Measurements from ENCODE around the gene GTF2B.
"Not testable (repeated sequence)": the region's sequence is repeated elsewhere in the genome, so short reads cannot be mapped to it uniquely, and the experiment has no call there.

GTF2B gene

DNA sequence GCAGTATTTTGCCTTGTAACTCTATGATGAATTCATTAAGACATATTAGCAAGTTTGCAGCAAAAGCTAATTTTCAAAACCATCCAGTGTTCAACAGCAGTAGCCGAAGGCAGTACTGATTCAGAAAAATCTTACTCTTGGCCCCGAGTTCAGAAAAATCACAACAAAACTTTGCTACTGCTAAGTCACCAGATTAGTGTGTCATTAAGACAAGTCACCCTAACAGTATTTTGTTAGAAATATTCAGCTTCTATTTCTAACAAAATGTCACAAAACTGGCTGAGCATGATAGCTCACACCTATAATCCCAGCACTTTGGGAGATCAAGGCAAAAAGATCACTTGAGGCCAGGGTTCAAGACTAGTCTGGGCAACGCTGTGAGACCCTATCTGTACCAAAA is 8.2 kb downstream of the GTF2B start:
- no peak for DNase-seq

DNA sequence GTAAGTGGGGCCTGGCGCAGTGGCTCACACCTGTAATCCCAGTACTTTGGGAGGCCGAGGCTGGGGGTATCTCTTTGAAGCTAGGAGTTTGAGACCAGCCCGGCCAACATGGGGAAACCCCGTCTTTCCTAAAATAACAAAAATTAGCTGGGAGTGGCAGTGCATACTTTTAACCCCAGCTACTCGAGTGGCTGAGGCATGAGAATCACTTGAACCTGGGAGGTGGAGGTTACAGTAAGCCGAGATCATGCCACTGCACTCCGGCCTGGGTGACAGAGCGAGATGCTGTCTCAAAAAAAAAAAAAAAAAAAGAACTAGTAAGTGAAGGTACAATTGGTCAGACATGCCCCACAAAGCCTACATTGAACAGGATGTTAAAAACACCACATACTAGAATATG is 10.7 kb downstream of the GTF2B start:
- DNase-seq = not testable (repeated sequence)

DNA sequence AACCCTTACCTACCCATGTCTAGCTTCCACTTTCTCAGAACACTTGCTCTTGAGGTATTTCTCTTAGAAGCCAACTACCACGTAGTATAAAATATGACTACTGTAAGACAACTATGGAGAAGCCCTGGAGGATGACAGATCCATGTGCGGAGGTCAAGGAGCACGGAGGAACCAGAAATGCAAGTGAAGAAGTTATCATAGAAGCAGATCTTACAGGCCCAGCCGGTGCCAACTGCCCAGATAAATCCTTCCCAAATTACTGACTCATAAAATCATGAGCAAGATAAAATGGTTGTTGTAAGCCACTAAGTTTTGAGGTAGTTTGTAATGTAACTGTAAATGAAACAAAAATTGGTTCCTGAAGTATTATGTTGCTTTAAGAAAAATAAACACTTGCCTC is 12.6 kb downstream of the GTF2B start:
- no peak for DNase-seq

DNA sequence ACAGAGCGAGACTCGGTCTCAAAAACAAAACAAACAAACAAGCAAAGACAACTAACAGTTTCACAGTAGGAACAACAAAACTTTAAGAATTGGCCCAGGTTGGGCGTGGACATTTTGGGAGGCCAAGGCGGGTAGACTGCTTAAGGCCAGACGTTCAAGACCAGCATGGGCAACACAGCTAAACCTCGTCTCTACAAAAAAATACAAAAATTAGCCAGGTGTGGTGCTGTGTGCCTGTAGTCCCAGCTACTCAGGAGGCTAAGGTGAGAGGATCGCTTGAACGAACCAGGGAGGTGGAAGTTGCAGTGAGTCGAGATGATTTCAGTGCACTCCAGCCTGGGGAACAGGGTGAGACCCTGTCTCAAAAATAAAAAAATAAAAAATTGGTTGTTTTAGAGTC is 13.5 kb downstream of the GTF2B start:
- no peak for DNase-seq

DNA sequence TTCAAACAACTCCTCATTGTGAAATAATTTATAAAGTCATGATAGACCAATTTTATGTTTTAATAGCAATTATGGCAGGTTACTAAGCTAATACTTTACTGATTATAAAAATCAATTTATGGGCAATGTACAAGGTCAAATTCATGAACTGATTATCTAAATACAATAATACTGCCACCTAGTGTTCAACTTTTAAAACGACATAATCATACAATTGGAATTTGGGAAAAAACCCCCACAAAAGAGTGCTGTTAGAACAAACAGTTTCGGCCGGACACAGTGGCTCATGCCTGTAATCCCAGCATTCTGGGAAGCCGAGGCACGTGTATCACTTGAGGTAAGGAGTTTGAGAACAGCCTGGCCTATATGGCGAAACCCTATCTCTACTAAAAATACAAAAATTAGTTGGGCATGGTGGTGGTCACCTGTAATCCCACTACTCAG is 14.0 kb downstream of the GTF2B start:
- DNase-seq = peak; percentile 44

DNA sequence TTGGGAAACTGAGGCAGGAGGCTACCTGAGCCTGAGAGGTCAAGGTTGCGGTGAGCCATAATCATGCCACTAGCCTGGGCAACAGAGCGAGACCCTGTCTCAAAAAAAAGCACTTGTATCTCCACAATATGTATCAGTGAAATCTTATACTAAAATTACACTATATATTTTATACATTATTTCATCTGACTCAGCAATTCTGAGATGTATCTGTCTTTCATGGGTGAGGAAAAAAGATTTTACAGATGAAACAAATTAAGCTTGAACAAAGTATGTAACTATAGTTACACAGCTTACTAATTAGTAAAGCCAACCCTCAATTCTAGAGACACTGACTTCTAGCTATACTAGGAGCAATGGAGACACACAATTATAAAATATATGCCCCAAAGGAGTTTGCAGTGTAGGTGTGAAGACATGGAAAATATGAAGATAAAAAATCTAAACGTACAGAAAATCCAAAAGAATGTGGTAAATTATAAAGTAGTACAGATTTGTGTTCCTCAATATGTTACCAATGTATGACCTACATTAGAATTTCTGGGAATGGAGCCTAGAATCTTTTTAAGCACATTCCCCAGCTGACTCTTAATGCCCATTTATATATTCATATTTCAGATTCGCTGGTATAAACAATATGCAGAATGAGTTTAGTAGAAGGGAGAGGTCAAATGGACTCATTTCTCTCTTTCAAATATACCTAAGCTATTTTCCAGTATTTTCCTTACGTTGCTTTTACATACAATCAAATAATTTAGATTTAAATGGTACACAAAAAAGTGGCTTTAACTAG is 14.6 kb downstream of the GTF2B start:
- no peak for DNase-seq

DNA sequence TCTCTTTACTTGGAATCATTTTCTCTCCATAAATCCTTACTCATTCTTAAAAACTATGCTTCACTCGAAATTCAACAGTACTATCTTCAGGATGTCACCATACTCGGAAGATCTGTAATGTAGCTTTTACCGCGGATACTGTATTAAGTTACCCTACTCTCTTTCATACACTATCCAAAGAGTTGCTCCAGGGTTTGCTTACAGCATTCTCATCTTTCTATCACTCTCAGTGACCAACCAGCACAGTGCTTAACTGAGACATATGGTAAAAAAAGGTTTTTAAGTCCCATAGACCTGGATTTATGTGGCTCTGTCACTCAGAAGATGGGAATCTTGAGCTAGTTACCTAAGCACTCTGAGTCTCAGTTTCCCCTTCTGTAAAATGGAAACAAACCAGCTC is 15.8 kb downstream of the GTF2B start:
- no peak for DNase-seq

DNA sequence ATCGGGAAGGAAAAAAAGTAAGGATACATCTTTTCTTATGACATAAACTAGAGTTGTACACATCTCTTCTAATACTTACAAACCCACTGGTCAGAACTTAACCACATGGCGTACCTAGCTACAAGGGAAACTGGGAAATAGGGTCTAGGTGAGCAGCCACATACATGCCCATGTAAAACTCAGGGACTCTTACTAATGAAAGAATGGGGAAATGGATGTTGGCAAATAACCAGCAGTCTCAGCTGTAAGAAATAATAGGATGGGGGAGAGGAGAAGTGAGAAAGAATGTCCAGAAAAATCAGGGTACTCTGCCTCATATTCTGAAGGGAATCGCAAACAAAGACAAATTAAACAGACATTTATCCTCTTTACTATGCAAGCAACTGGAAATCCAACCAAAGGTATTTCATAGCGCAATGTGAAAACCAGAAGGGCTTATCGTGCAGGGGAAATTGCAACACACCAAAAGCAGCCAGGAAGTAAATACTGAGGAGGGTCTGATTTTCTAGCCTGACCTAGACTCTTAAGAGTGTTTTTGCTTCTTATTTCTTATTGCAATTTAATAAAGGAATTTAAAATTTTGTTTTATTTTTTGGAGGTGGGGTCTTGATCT is 17.5 kb downstream of the GTF2B start:
- DNase-seq = no peak

DNA sequence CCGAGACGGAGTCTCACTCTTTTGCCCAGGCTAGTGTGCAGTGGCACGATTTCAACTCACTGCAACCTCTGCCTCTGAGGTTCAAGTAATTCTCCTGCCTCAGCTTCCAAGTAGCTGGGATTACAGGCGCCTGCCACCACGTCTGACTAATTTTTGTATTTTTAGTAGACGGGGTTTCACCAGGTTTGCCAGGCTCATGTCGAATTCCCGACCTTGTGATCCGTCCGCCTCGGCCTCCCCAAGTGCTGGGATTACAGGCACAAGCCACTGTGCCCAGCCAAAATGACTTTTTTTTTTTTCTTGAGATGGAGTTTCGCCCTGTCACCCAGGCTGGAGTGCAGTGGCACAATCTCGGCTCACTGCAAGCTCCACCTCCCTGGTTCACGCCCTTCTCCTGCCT is 21.7 kb downstream of the GTF2B start:
- not testable (repeated sequence) for DNase-seq

DNA sequence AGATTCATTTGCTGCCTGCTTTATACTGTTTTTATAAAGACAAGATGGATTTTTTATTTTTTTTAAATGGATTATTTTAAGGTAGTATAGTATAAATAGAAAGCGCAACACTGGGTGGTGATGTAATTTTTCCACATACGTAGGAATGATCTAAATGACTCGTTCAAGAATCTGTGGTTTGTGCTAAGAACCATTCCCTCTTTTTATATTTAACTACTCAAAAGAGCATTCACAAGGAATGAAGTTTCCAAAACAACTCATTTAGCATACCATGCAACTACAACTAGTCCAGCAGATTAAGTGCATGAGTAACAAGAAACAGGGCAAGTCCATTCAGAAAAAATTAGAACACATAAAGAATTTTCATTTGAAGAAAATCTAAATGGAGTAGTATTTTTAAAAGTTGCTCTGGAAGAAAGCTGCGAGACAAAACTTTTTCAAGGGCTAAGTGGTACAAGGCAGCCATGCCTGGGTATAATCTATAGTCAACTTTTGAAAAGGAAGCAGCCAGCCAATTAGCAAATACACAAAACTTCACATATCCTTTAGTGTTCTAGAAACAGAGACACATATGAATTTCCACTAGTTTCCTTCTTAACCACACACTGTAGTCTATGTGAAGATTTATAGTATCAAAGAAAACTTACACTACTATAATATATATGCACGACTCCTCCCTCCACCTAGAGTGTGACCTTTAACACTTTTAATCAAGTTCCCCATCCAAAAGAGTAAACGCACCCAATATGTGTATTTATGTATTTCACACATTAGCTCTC is 23.4 kb downstream of the GTF2B start:
- DNase-seq = no peak

DNA sequence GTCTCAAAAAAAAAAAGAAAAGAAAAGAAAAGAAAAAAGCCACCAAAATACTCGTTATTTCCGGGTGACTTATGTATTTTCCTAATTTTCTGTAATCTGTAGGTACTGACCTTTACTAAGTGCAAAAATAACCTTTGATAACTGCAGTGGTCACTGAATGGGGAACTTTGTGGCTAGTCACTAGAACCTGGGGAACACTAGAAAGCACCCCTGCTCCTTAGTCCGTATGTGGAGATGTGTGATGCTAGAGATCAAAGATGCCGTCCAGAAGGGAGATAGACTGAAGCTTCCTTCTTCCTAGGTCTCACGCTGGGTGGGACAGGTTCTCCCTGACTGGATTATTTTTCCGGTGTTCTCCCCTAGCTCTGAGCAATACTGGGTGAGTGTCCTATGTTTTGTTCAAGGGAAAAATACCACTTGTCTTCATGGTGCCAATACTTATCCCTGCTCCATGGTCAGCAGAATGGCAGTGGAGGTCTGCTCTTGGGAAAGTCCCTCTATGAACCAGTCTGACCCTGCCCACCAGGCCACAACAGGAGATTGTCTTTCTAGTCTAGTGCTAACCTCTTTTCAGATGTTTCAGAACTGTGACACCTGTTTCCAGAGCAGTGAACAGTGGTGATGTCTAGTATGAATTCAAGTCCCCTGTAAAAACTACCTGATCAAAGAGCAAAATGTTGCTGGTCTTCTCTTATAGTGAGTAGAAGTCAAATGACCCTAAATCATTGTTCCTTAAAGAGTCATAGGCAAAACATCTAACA is 39.9 kb downstream of the GTF2B start:
- no peak for DNase-seq

DNA sequence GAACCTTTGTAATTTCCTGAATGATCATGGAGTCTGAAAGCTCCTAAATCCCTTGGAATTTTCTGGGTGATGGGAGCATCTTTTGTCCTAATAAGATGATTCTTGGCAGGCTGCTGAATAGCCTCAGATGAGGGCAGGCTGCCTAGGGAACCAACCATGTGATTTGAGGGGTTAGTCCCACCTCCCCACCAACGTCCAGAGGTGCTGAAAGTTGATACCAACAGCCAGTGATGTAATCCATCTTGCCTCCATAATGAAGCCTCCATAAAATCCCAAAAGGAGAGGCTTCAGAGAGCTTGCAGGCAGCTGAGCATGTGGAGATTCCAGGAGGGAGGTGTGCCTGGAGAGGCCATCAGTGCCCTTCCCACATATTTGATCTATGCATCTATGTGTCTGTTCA is 43.7 kb downstream of the GTF2B start:
- DNase-seq = peak; percentile 6

DNA sequence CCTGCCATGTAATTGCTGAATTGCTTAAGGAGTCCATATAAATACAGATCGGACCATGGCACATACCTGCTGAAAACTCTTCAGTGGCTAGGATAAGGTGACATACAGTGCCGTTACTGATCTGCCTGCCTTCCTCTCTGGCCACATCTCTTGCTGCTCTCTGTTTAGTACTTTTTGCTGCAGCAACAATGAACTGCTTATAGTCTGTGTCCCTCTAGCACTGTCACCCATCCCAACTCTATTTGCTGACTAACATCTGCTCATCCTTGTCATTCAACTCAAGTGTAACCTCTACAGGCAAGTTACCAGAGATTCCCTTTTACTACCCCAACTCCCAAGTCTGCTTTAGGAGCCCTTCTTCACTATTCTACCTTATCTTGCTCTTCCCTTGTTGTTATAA is 65.6 kb downstream of the GTF2B start:
- no peak for DNase-seq

DNA sequence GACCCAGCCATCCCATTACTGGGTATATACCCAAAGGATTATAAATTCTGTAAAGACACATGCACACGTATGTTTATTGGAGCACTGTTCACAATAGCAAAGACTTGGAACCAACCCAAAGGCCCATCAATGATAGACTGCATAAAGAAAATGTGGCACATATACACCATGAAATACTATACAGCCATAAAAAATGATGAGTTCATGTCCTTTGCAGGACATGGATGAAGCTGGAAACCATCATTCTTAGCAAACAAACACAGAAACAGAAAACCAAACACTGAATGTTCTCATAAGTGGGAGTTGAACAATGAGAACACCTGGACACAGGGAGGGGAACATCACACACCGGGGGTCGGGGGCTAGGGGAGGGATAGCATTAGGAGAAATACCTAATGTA is 71.7 kb downstream of the GTF2B start:
- DNase-seq = not testable (repeated sequence)

DNA sequence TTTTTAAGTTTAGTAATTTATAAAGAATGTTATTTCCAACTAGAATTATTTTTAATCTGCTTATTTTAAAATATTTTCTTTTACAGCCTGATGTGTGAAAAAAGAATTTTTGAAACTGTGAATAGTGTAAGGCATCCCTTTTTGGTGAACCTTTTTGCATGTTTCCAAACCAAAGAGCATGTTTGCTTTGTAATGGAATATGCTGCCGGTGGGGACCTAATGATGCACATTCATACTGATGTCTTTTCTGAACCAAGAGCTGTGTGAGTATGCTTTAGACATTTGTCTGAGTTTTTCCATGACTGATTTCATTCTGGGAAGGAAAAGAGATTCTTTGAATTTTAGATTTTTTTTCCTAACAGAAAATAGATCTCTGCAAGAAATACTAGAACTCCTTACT is 77.9 kb downstream of the GTF2B start:
- no peak for DNase-seq

DNA sequence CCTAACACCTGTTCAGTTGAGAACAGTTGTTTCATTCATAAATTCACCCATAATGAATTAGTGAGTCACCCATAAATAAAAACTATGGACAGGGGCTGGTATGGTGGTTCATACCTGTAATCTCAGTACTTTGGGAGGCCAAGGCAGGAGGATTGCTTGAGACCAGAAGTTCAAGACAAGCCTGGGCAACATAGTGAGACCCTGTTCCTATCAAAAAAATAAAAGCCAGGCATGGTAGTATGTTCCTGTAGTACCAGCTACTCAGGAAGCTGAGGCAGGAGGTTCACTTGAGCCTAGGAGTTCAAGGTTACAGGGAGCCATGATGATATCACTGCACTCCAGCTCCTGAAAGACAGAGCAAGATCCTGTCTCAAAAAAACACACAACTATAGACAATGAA is 79.0 kb downstream of the GTF2B start:
- no peak for DNase-seq

DNA sequence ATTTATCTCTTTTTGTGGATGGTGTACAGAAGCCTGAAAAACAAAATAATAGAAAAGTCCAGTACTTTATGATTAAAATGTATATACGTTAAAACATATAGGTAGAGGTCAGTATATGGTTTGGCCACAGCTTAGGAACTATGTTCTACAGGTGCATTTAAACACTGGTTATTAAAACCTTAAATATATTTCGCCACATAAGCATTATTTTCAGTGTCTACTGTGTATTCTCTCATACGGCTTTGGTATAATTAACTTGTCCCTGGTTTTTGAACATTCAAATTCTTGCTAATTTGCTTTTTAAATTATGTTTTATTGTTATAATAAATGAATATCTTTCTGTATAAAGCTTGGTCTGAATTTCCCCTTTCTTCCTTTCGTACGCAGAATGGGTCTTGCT is 87.9 kb downstream of the GTF2B start:
- DNase-seq = no peak

DNA sequence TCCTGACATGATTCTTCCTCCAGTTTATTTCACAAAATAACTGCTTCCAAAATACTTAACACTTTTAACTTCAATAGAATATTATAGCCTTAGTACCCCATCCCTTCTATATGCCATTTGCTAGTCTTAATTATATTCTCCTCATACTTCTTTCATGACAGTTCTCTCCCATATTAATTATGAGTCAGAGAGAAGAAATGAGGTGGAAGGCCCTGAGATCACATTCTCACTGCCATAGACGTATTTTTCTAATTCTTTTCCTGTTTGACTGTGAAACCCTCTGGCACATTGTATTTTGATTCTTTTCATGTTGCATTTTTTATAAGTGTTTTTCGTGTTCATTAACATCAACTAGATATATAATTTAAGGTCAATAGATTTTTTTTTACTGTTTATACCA is 88.4 kb downstream of the GTF2B start:
- no peak for DNase-seq
